ENCODE measurements around the gene CMTM2.

DNA sequence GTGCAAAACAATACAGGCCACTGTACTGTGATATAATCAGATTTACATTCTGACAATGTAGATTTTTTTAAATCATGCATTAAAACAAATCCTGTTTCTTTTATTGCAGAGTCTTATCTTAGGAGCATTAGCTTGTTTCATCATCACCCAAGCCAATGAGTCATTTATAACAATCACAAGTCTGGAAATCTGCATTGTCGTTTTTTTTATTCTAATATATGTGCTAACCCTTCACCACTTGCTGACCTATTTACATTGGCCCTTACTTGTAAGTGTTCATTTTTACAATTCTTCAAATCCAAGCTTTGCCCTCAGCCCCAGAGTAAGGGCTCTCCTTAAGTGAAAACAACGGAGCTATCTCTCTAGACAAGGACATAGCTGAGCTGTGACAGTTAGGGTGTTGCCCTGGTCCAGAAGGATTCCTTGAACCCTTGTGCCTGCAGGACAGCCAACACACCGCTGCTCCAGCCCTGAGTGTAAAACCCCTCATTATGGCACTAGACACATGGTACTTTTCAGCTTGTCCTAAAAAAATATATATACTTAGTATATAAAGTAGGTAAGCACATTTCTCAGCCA, 9.3 kb upstream of the CMTM2 start:
- TF ChIP-seq, protein P1, sequence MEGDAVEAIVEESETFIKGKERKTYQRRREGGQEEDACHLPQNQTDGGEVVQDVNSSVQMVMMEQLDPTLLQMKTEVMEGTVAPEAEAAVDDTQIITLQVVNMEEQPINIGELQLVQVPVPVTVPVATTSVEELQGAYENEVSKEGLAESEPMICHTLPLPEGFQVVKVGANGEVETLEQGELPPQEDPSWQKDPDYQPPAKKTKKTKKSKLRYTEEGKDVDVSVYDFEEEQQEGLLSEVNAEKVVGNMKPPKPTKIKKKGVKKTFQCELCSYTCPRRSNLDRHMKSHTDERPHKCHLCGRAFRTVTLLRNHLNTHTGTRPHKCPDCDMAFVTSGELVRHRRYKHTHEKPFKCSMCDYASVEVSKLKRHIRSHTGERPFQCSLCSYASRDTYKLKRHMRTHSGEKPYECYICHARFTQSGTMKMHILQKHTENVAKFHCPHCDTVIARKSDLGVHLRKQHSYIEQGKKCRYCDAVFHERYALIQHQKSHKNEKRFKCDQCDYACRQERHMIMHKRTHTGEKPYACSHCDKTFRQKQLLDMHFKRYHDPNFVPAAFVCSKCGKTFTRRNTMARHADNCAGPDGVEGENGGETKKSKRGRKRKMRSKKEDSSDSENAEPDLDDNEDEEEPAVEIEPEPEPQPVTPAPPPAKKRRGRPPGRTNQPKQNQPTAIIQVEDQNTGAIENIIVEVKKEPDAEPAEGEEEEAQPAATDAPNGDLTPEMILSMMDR (IDR thresholded peaks at IDR 0.05): no peak
- no peak for TF ChIP-seq POLR2AphosphoS5 (IDR thresholded peaks at IDR 0.05)
- TF ChIP-seq POLR2A (IDR thresholded peaks at IDR 0.05): no peak
- no peak for TF ChIP-seq EP300 (IDR thresholded peaks at IDR 0.05)
